Stimulated activated CD8-positive, alpha-beta memory T cell treated with anti-CD3 and anti-CD28 coated beads, Interleukin-2, amount 100 ng/mL, for 1 hour (primary cell): ENCODE results near the gene NCBP1.
"Not testable (repeated sequence)": the region's sequence is repeated elsewhere in the genome, so short reads cannot be mapped to it uniquely, and the experiment has no call there.

Experiments
- DNase-seq, 2 donors: peaks; one replicate each; pipeline ENCODE4 v3.0.0-alpha.2; 2020; ENCODE audit warnings: low read depth in 2 of 2

Gene NCBP1

GRCh38 chr9:97632985-97633858 is at the start of gene NCBP1, which contains the start of gene TSTD2:
Gene NCBP1, plus strand, starts transcription at chr9:97633821. Its CDS starts 61 bp downstream, at chr9:97633882.
Gene TSTD2, minus strand, starts transcription at chr9:97633368. Its CDS starts 5,806 bp downstream, at chr9:97627562.
- DNase-seq = peak; percentile 89 to 90

- not testable (repeated sequence) for DNase-seq
Measured at GRCh38 chr9:97584778-97585177, 48.8 kb upstream of the NCBP1 start.

- DNase-seq = not testable (repeated sequence)
Measured at GRCh38 chr9:97586909-97587308, 46.7 kb upstream of the NCBP1 start.

- DNase-seq = no peak
Measured at GRCh38 chr9:97591535-97591934, 42.1 kb upstream of the NCBP1 start.

GRCh38 chr9:97592126-97592525 is 41.5 kb upstream of the NCBP1 start:
- DNase-seq = no peak

GRCh38 chr9:97593960-97594359 is 39.7 kb upstream of the NCBP1 start:
- no peak for DNase-seq

- DNase-seq = no peak
Measured at GRCh38 chr9:97594381-97594921, 39.2 kb upstream of the NCBP1 start.

GRCh38 chr9:97596906-97597305 is 36.7 kb upstream of the NCBP1 start:
- no peak for DNase-seq

GRCh38 chr9:97598461-97599288 is 34.9 kb upstream of the NCBP1 start:
- peak; percentile 24 to 41 for DNase-seq

- no peak for DNase-seq
Measured at GRCh38 chr9:97599314-97599846, 34.2 kb upstream of the NCBP1 start.

- DNase-seq = no peak
Measured at GRCh38 chr9:97600531-97601227, 32.9 kb upstream of the NCBP1 start.

GRCh38 chr9:97601228-97601898 is 32.3 kb upstream of the NCBP1 start:
- no peak for DNase-seq

GRCh38 chr9:97602430-97602829 is 31.2 kb upstream of the NCBP1 start:
- no peak for DNase-seq

GRCh38 chr9:97604901-97605645 is 28.5 kb upstream of the NCBP1 start:
- no peak for DNase-seq

GRCh38 chr9:97615439-97616072 is 18.1 kb upstream of the NCBP1 start:
- peak; percentile 16 to 24 for DNase-seq

GRCh38 chr9:97617939-97618416 is 15.6 kb upstream of the NCBP1 start:
- no peak for DNase-seq

GRCh38 chr9:97620063-97620462 is 13.6 kb upstream of the NCBP1 start:
- not testable (repeated sequence) for DNase-seq

GRCh38 chr9:97622483-97622882 is 11.1 kb upstream of the NCBP1 start:
- DNase-seq = not testable (repeated sequence)

GRCh38 chr9:97623946-97624345 is 9.7 kb upstream of the NCBP1 start:
- no peak for DNase-seq
